Progenitor cell of endocrine pancreas (in vitro differentiated cells): ENCODE data around the gene TMPRSS15. TPM values are rescaled to one million over a fixed set of nuclear protein-coding genes. Genes with fewer than 3 reads are reported as not detected.
A peak's percentile ranks its signal among the peaks of the same experiment; 100 is the strongest.

Source experiments
- DNase-seq: peaks from one replicate; pipeline ENCODE4 v3.0.0; 2021; ENCODE audit warnings: low spot score; ENCODE audit not compliant: unreplicated experiment
- H3K27ac Mint-ChIP-seq: 2 replicates; pipeline ENCODE4 v1.8.0; 2021; ENCODE audit warnings: mild to moderate bottlenecking, moderate library complexity, mixed read lengths
- H3K27me3 Mint-ChIP-seq: 2 replicates; pipeline ENCODE4 v1.8.0; 2021; ENCODE audit warnings: mixed read lengths
- H3K36me3 Mint-ChIP-seq: 2 replicates; pipeline ENCODE4 v1.8.0; 2022; ENCODE audit warnings: mixed read lengths; ENCODE audit not compliant: insufficient read depth
- H3K4me1 Mint-ChIP-seq: 2 replicates; pipeline ENCODE4 v1.8.0; 2021; ENCODE audit warnings: low read depth, mixed read lengths
- H3K4me3 Mint-ChIP-seq: 2 replicates; pipeline ENCODE4 v1.8.0; 2021; ENCODE audit warnings: low read depth, mild to moderate bottlenecking, moderate library complexity, mixed read lengths
- H3K9me3 Mint-ChIP-seq: 2 replicates; pipeline ENCODE4 v1.8.0; 2021; ENCODE audit warnings: low read depth, mixed read lengths
- total RNA-seq: library from RNA; stranded (reverse); gene quantifications from 2 replicates; pipeline ENCODE4 v1.2.1, GENCODE V29; 2021
- TF ChIP-seq, protein P1 (sequence below): fragments of 200-600 bp; sonication (generic); IDR thresholded peaks from one replicate; pipeline ENCODE4 v1.5.0; 2021; ENCODE audit warnings: antibody characterized with exemption, mild to moderate bottlenecking; ENCODE audit not compliant: unreplicated experiment

The TMPRSS15 gene
- total RNA-seq, 1 donor from 2014 or later: not detected

DNA sequence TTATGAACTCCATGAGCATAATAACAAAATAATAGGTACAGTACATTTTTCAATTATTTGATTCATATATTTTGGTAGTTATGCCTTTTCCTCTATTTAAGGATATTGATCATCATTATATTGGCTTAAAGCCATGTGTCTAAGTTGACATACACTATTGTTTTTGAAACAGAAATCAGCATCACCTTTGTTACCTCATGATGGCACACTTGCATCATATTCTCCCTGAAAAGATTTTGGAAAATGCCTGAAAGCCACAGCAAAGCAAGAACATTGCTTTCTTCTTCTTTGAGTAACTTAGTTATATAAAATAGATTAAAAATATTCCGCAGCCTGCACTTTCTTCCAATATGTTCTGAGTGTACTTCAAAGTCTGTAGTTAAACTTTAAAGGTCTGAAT lies 33.3 kb downstream of the TMPRSS15 start:
- Mint-ChIP-seq H3K27ac (no peak overlapping the region), H3K4me1 (no peaks in the 10 kb centered on the region), H3K4me3 (no peak overlapping the region), H3K36me3 (no peaks in the 10 kb centered on the region), H3K9me3 (no peaks in the 10 kb centered on the region), H3K27me3 (no peaks in the 10 kb centered on the region)
- DNase-seq: no peak
- TF ChIP-seq, protein P1, sequence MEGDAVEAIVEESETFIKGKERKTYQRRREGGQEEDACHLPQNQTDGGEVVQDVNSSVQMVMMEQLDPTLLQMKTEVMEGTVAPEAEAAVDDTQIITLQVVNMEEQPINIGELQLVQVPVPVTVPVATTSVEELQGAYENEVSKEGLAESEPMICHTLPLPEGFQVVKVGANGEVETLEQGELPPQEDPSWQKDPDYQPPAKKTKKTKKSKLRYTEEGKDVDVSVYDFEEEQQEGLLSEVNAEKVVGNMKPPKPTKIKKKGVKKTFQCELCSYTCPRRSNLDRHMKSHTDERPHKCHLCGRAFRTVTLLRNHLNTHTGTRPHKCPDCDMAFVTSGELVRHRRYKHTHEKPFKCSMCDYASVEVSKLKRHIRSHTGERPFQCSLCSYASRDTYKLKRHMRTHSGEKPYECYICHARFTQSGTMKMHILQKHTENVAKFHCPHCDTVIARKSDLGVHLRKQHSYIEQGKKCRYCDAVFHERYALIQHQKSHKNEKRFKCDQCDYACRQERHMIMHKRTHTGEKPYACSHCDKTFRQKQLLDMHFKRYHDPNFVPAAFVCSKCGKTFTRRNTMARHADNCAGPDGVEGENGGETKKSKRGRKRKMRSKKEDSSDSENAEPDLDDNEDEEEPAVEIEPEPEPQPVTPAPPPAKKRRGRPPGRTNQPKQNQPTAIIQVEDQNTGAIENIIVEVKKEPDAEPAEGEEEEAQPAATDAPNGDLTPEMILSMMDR: no peak

DNA sequence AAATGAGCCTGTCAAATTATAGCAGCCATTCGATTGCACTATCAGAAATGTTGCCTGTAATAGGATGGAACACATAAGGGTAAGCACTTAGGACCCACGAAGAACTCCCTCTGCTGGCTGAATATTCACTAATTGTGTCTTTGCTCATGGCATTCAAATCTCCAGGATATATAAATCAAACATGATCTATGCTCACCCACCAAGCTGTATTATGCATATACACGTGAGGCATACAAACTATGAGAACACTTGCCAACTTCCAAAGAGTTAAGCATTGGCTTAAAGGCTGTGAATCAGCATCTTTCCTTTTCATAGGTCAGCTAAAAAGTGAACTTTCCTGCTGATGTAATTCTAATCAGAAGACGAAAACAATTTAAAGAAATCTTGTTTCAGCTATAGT lies 34.5 kb downstream of the TMPRSS15 start:
- no peak overlapping the region for H3K27ac Mint-ChIP-seq
- no peaks in the 10 kb centered on the region for H3K4me1 Mint-ChIP-seq
- no peaks in the 10 kb centered on the region for H3K9me3 Mint-ChIP-seq
- H3K27me3 Mint-ChIP-seq: no peaks in the 10 kb centered on the region
- no peaks in the 10 kb centered on the region for H3K36me3 Mint-ChIP-seq
- TF ChIP-seq, protein P1: peak; percentile 29
- DNase-seq: no peak
- H3K4me3 Mint-ChIP-seq: no peak overlapping the region

DNA sequence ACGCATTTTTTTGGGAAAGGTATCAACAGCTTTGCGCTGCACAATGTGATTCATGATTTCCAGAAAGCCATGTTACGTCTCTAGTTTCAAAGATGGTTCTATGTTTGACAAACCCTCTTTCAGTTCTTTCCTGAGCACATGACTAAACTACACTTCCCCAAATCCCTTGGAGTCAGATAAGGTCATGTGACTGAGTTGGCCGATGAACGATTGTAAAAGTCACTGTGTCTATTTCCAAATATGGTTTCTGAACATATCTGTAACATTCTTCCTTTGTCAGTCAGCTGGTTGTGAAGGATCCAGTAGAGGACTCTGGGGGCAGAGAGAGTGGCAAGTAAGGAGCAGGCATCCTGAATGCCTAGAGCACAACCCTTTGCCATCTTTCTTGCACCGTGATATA lies 35.4 kb downstream of the TMPRSS15 start:
- Mint-ChIP-seq H3K4me3 (no peak overlapping the region), H3K36me3 (no peaks in the 10 kb centered on the region), H3K27ac (no peak overlapping the region), H3K9me3 (no peaks in the 10 kb centered on the region), H3K27me3 (no peaks in the 10 kb centered on the region), H3K4me1 (no peaks in the 10 kb centered on the region)
- TF ChIP-seq, protein P1: no peak
- no peak for DNase-seq

DNA sequence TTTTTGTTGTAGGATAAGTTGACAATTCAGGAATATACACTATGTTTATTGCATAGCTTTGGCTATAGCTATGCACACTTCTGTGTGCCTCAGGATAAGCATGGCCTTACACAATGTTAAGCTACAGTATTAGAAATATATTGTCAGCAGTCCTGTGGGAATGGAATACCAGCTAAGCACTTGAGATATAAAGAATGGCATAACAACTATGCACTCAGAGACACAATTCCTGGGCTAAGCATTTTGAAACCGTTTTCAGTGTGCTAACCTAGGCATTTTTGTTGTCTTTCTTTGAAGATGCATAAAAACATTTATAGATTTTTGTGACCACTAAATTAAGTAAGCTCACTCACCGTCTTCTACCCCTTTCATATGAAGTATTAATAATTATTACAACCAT lies 46.8 kb downstream of the TMPRSS15 start:
- H3K36me3 Mint-ChIP-seq: no peaks in the 10 kb centered on the region
- H3K9me3 Mint-ChIP-seq: no peaks in the 10 kb centered on the region

DNA sequence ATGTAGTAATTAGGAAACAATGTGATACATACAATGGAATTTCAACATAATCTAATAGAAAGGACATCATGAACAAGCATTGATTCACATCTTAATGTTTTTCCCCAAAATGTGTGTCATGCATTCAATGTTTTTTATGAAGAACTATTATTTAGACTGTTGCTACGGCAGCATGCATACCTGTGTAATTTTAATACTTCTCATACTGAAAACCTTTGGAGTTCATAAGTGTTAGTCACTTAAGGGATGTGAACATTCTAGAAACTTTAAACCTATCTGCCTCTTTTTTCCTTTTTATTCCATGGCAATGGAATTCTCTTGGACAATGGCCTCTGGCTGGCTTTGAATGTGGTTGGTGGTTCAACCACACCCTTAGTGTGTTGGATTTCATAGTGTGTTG lies 48.6 kb downstream of the TMPRSS15 start:
- Mint-ChIP-seq H3K27me3 (no peaks in the 10 kb centered on the region), H3K27ac (no peak overlapping the region), H3K36me3 (no peaks in the 10 kb centered on the region), H3K4me1 (no peaks in the 10 kb centered on the region), H3K4me3 (no peak overlapping the region), H3K9me3 (no peaks in the 10 kb centered on the region)
- TF ChIP-seq, protein P1: no peak
- no peak for DNase-seq

More for the DNA sequence above, 46.8 kb downstream of the TMPRSS15 start:
- TF ChIP-seq, protein P1: no peak
- DNase-seq: no peak
- Mint-ChIP-seq H3K4me3 (no peak overlapping the region), H3K27me3 (no peaks in the 10 kb centered on the region), H3K27ac (no peak overlapping the region), H3K4me1 (no peaks in the 10 kb centered on the region)
